ENCODE results near the gene PACSIN1. TPM values are rescaled to one million over a fixed set of nuclear protein-coding genes. Genes with fewer than 3 reads are reported as not detected.

The PACSIN1 gene
- total and polyA plus RNA-seq, 2 donors (not counting 3 experiments of a cell fraction or from before 2014, with no cell fraction given) = 0.03 TPM; not detected in 1

DNA sequence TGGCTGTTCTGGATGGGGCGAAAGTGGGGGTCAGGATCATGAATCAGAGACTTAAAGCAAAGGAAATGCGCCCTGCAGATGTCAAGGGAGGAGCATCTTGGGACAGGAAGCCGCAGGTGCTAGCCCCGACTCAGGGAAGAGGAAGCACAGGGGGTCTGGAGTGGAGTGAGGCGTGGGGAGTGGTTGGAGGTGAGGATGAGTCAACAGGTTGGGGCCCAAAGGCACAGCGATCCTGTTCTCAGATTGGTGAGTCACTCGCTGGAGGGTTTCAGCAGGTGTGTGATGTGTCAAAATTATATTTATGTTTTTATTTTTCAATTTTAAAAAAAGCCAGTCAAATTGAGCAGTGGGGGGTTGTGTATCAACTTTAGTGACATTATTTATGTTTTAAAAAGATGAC is 19.0 kb downstream of the PACSIN1 start:
- dilution Hi-C loops (cut with MboI; ENCODE audit: extremely low pct_ligation_motif_present, low sequenced_read_pairs) = no loop called here
- no TSS peak for BruUV-seq (replicated peaks)
- TF ChIP-seq EZH2 (IDR thresholded peaks at IDR 0.05; ENCODE audit: borderline replicate concordance, low read depth, low read length, severe bottlenecking) (no peak), MYC (IDR thresholded peaks at IDR 0.05; ENCODE audit: low read depth, low read length) (no peak), GATA2 (IDR thresholded peaks at IDR 0.05; ENCODE audit: insufficient read depth, insufficient read length, low read depth, low read length) (no peak), JUN (IDR thresholded peaks at IDR 0.05; ENCODE audit: borderline replicate concordance, insufficient read depth, insufficient read length, low read depth) (no peak), POLR2AphosphoS5 (IDR thresholded peaks at IDR 0.05; ENCODE audit: insufficient read depth, low read depth, low read length) (no peak), FOS (IDR thresholded peaks at IDR 0.05; ENCODE audit: borderline replicate concordance, insufficient read depth, low read length) (no peak), POLR2A (IDR thresholded peaks at IDR 0.05; ENCODE audit: low read depth, low read length) (no peak)
- TF ChIP-seq, protein P1, sequence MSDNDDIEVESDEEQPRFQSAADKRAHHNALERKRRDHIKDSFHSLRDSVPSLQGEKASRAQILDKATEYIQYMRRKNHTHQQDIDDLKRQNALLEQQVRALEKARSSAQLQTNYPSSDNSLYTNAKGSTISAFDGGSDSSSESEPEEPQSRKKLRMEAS (IDR thresholded peaks at IDR 0.05; ENCODE audit: insufficient read depth, insufficient read length) = no peak
- TF ChIP-seq, protein P2, sequence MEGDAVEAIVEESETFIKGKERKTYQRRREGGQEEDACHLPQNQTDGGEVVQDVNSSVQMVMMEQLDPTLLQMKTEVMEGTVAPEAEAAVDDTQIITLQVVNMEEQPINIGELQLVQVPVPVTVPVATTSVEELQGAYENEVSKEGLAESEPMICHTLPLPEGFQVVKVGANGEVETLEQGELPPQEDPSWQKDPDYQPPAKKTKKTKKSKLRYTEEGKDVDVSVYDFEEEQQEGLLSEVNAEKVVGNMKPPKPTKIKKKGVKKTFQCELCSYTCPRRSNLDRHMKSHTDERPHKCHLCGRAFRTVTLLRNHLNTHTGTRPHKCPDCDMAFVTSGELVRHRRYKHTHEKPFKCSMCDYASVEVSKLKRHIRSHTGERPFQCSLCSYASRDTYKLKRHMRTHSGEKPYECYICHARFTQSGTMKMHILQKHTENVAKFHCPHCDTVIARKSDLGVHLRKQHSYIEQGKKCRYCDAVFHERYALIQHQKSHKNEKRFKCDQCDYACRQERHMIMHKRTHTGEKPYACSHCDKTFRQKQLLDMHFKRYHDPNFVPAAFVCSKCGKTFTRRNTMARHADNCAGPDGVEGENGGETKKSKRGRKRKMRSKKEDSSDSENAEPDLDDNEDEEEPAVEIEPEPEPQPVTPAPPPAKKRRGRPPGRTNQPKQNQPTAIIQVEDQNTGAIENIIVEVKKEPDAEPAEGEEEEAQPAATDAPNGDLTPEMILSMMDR (IDR thresholded peaks at IDR 0.05; ENCODE audit: extremely low read depth in 1 of 2, insufficient read depth in 1 of 2, low read depth in 1 of 2, low read length in 2 of 2) = no peak
- ChIA-PET POLR2A (no interaction called here), CTCF (no interaction called here)
- Histone ChIP-seq H3K9me3 (replicated peaks; ENCODE audit: control insufficient read depth, insufficient read depth, low read length) (no peaks in the 10 kb centered on the region), H3K27me3 (ENCODE audit: control insufficient read depth in 2 of 2, insufficient read depth in 2 of 2, low read length in 2 of 2) (no peaks in the 10 kb centered on the region), H3K9ac (replicated peaks; ENCODE audit: extremely low read depth, insufficient read depth, low read length) (no peak overlapping the region), H3K79me2 (ENCODE audit: control insufficient read depth, insufficient read depth, low read length) (no peaks in the 10 kb centered on the region), H3K36me3 (ENCODE audit: control insufficient read depth in 2 of 2, extremely low read depth in 1 of 2, insufficient read depth in 2 of 2, low read length in 2 of 2) (no peaks in the 10 kb centered on the region), H3K27ac (ENCODE audit: insufficient read depth, low read depth, low read length) (no peak overlapping the region), H2AFZ (ENCODE audit: low read depth, low read length) (no peak overlapping the region), H3K4me2 (ENCODE audit: insufficient read depth, low read length) (no peak overlapping the region), H3K4me3 (replicated peaks in 1 of 3; ENCODE audit: insufficient read depth in 1 of 3, low read depth in 1 of 3, low read length in 3 of 3) (no peak overlapping the region), H3K9me1 (replicated peaks; ENCODE audit: control insufficient read depth, extremely low read depth, insufficient read depth, low read length) (no peaks in the 10 kb centered on the region), H3K4me1 (ENCODE audit: control insufficient read depth, extremely low read depth, insufficient read depth, low read length) (no peaks in the 10 kb centered on the region), H4K20me1 (replicated peaks; ENCODE audit: control insufficient read depth, extremely low read depth, insufficient read depth, low read length) (no peaks in the 10 kb centered on the region)
- intact Hi-C loops (cut with micrococcal nuclease) = no loop called here
- DNase-seq (ENCODE audit: low read depth, low spot score) (no peak), FAIRE-seq (no peak)

Measured in endothelial cell of umbilical vein (primary cell).